Neutrophil (primary cell): ENCODE results near the gene FKTN.

Experiments
- H3K27ac ChIP-seq: fragments of 200-600 bp; sonication (generic); 2 replicates; pipeline ENCODE4 v1.5.1; 2016; ENCODE audit warnings: mild to moderate bottlenecking, moderate library complexity
- H3K27me3 ChIP-seq: fragments of 200-600 bp; sonication (generic); 2 replicates; pipeline ENCODE4 v1.6.0; 2016; ENCODE audit warnings: mild to moderate bottlenecking
- H3K36me3 ChIP-seq: fragments of 200-600 bp; sonication (generic); 2 replicates; pipeline ENCODE4 v1.5.1; 2017
- H3K4me1 ChIP-seq, 2 experiments: fragments of 200-600 bp in 1 of 2; sonication (generic) in 1 of 2; 1 replicate in 1 of 2; 2 replicates in 1 of 2; pipeline versions ENCODE4 v1.5.1 to v1.6.1; 2013 to 2016; ENCODE audit warnings: low read depth in 1 of 2, low read length in 1 of 2, mild to moderate bottlenecking in 1 of 2, moderate library complexity in 1 of 2; ENCODE audit not compliant: control insufficient read depth in 1 of 2, insufficient read depth in 1 of 2
- H3K4me3 ChIP-seq, 2 experiments: fragments of 200-600 bp in 1 of 2; sonication (generic) in 1 of 2; 1 replicate in 1 of 2; 2 replicates in 1 of 2; pipeline ENCODE4 v1.5.1; 2013 to 2016; ENCODE audit warnings: low read depth in 1 of 2, low read length in 1 of 2, mild to moderate bottlenecking in 1 of 2, moderate library complexity in 1 of 2
- H3K9me3 ChIP-seq: fragments of 200-600 bp; sonication (generic); 2 replicates; pipeline ENCODE4 v1.5.1; 2016
- TF ChIP-seq, protein P1 (sequence below): fragments of 200-600 bp; sonication (generic); IDR thresholded peaks from 2 replicates; pipeline ENCODE4 v1.5.1; 2016; ENCODE audit warnings: antibody characterized with exemption

FKTN gene

DNA sequence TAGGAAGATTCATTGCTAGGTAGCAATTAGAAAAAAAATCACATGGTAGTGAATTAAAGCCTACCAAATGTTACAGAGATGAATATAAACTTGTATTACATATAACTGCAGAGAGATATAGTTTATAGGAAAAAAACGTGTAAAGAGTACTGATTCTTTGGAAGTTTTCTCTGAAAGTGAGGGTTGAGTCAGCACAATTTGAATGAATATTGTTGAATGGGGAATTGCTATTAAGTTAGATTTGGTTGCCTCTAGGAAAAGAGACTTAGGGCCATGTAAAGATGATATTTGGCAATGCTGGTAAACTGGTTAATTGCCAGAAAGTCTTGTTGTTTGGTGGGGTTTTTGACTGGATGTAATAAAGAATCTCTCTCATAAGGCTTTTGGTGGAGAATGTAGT lies 67.2 kb downstream of the FKTN start:
- Histone ChIP-seq H3K4me3 (no peak overlapping the region), H3K27ac (no peak overlapping the region), H3K4me1 (no peaks in the 10 kb centered on the region), H3K9me3 (no peaks in the 10 kb centered on the region), H3K36me3 (no peaks in the 10 kb centered on the region), H3K27me3 (no peaks in the 10 kb centered on the region)
- TF ChIP-seq, protein P1, sequence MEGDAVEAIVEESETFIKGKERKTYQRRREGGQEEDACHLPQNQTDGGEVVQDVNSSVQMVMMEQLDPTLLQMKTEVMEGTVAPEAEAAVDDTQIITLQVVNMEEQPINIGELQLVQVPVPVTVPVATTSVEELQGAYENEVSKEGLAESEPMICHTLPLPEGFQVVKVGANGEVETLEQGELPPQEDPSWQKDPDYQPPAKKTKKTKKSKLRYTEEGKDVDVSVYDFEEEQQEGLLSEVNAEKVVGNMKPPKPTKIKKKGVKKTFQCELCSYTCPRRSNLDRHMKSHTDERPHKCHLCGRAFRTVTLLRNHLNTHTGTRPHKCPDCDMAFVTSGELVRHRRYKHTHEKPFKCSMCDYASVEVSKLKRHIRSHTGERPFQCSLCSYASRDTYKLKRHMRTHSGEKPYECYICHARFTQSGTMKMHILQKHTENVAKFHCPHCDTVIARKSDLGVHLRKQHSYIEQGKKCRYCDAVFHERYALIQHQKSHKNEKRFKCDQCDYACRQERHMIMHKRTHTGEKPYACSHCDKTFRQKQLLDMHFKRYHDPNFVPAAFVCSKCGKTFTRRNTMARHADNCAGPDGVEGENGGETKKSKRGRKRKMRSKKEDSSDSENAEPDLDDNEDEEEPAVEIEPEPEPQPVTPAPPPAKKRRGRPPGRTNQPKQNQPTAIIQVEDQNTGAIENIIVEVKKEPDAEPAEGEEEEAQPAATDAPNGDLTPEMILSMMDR: no peak

DNA sequence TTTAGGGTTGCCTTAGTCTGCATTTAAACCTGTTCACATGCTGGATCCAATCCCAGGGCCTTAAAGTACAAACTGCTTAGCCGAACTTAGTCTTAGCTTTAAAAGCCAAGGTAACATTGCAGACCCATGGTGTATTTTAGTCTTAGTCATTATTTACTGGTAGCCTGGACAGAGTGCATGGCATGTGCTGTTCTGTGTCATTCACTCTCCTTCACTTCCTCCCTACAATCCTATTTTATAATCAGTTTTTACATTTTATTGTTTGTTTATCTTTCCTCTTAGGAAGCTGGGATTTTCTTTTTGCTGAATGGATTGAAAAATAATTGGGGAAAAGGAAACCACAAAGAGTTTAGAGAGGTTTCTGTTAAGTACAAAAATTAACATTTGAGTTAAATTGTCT lies 74.9 kb downstream of the FKTN start:
- H3K9me3 ChIP-seq: no peaks in the 10 kb centered on the region
- no peak overlapping the region for H3K4me3 ChIP-seq
- no peak overlapping the region for H3K27ac ChIP-seq
- TF ChIP-seq, protein P1: no peak
- H3K36me3 ChIP-seq: no peaks in the 10 kb centered on the region
- no peaks in the 10 kb centered on the region for H3K4me1 ChIP-seq
- no peaks in the 10 kb centered on the region for H3K27me3 ChIP-seq

DNA sequence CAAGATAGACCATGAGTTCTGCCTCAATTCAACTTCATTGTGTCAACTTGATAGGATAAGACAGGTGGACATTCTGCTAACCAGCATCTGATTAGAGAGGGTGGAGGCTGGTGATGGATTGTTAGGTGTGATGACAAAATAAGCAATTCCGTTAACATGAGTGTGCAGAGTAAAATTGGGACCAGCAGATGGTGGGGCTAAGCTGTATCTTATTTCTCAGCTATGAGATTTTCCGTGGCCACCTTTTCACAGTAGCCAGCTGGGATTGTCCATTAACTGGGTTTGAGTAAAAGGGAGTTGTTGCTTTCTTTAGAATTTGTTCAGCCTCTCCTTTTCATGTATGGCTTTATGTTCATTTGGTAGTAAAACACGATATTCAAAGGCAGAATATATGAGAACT lies 75.5 kb downstream of the FKTN start:
- Histone ChIP-seq H3K27me3 (no peaks in the 10 kb centered on the region), H3K27ac (no peak overlapping the region), H3K4me1 (no peaks in the 10 kb centered on the region), H3K4me3 (no peak overlapping the region), H3K9me3 (no peaks in the 10 kb centered on the region), H3K36me3 (no peaks in the 10 kb centered on the region)
- TF ChIP-seq, protein P1: no peak

DNA sequence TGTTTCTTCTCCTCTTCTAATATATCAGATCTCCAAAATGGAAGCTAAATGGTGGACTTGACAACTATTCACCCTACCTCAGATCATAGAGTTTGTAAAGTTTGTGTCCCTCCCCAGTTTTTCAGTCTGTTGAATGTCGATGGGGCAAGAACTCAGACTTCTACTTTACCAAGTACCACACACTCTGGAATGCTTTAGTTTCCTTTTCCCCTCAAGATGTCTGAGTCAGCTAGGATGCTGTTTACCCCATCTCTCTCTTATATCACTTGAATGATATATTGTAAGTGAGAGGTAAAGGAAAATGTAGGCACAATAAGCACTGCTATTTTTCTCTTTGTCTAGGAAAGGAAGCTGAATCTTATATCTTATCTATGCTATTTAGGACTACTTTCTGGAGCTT lies 78.4 kb downstream of the FKTN start:
- H3K4me1 ChIP-seq: no peaks in the 10 kb centered on the region
- H3K27ac ChIP-seq: no peak overlapping the region
- H3K4me3 ChIP-seq: no peak overlapping the region
- TF ChIP-seq, protein P1: no peak
- no peaks in the 10 kb centered on the region for H3K36me3 ChIP-seq
- H3K27me3 ChIP-seq: no peaks in the 10 kb centered on the region
- no peaks in the 10 kb centered on the region for H3K9me3 ChIP-seq

DNA sequence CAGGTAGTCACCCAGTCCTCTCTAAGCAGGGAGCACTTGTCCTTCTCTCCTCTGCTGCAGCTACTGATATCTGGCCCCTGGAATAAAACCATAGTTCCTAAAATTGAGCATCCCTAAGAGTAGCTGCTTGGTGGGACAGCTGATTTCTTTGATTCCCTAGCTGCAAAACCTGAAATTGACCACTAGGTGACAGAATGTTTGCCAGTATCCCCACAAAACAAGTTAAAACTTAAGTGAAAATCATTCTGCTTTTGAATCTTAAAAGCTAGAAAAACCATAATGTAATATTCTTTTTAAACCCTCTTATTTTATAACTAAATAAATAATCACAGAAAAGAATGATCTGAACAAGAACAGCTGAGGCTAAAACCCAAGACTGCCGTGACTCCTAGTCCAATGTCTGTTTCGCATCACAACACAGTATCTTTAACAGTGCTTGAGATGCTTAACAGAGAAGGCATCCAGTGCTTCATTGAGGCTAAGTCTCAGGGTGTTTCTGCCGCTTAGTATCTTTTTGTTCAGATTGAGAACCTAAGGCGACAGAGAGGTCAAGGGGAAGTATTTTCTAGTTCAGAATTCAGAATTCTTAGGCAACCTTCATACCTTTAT lies 80.0 kb downstream of the FKTN start:
- H3K27ac ChIP-seq: no peak overlapping the region
- no peaks in the 10 kb centered on the region for H3K36me3 ChIP-seq
- H3K27me3 ChIP-seq: no peaks in the 10 kb centered on the region
- H3K9me3 ChIP-seq: no peaks in the 10 kb centered on the region
- TF ChIP-seq, protein P1: no peak
- H3K4me3 ChIP-seq: no peak overlapping the region
- H3K4me1 ChIP-seq: no peaks in the 10 kb centered on the region

DNA sequence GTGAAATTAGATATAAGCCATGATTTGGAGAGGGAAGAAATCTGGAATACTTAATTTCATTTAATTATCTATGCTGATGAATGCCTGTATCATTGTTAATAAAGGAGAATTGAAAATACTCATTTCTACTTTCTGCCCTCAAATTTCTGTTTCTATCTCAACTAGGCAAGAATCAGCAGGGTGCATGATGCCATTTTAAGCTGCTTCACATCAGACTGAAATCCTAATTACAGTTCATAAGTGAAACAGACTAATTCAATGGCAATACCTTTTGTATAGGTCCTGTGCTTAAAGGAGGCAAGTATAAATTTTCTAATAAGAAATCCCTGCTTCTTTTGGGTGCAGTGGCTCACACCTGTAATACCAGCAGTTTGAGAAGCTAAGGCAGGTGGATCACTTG lies 82.0 kb downstream of the FKTN start:
- Histone ChIP-seq H3K27me3 (no peaks in the 10 kb centered on the region), H3K36me3 (no peaks in the 10 kb centered on the region), H3K27ac (no peak overlapping the region), H3K4me1 (no peaks in the 10 kb centered on the region), H3K4me3 (no peak overlapping the region), H3K9me3 (no peaks in the 10 kb centered on the region)
- TF ChIP-seq, protein P1: no peak
